WTC11 (cell line): ENCODE results near the gene TBC1D22A.

Experiments used
- CREM ChIP-seq: sonication (generic); formaldehyde crosslinking; IDR thresholded peaks from 2 replicates; pipeline ENCODE4 v1.8.1; 2022; ENCODE audit warnings: mild to moderate bottlenecking, missing genetic modification reagents, moderate library complexity
- CTCF ChIP-seq: fragments of 200-600 bp; IDR thresholded peaks from 2 replicates; pipeline ENCODE4 v1.8.0; 2022; ENCODE audit warnings: antibody characterized with exemption
- STAT6 ChIP-seq: sonication (generic); formaldehyde crosslinking; conservative IDR thresholded peaks from 2 replicates; pipeline ENCODE4 v1.8.1; 2023; ENCODE audit warnings: mild to moderate bottlenecking, low read depth, missing genetic modification reagents, moderate library complexity
- TP53 ChIP-seq: sonication (generic); formaldehyde crosslinking; IDR thresholded peaks from 2 replicates; pipeline ENCODE4 v1.8.1; 2023; ENCODE audit warnings: mild to moderate bottlenecking, missing genetic modification reagents
- TF ChIP-seq, protein P1 (sequence below): sonication (generic); formaldehyde crosslinking; IDR thresholded peaks from 2 replicates; pipeline ENCODE4 v1.8.1; 2023; ENCODE audit warnings: mild to moderate bottlenecking, missing genetic modification reagents, moderate library complexity

DNA sequence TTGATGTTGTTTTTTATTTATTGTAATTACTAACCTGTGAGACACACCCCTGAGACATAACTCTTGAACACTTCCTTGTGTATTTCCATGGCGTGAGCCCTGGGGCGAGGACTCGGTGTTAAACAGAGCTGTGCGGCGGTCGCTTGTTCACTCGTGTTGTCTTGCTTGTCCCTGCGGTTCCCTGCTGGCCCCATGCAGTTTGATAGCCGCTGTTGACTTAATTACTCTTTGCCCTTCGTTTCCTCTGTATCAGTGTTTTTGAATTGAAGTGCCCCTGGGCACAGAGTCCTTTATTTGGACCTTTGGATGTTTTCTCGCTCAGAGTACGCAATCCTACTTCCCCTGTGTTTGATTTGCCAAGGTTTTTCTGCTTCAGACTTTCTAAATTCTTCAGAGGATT lies 52.7 kb downstream of the TBC1D22A start:
- TF ChIP-seq, protein P1, sequence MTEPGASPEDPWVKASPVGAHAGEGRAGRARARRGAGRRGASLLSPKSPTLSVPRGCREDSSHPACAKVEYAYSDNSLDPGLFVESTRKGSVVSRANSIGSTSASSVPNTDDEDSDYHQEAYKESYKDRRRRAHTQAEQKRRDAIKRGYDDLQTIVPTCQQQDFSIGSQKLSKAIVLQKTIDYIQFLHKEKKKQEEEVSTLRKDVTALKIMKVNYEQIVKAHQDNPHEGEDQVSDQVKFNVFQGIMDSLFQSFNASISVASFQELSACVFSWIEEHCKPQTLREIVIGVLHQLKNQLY (CRISPR knock-in tag): no peak
- TF ChIP-seq CREM (CRISPR knock-in tag): no peak
- no peak for TF ChIP-seq TP53
- no peak for TF ChIP-seq CTCF
- no peak for TF ChIP-seq STAT6 (CRISPR knock-in tag)
